Kidney epithelial cell (primary cell): Measurements from ENCODE around the gene ZNF774. TPM values are rescaled to one million over a fixed set of nuclear protein-coding genes. Genes with fewer than 3 reads are reported as not detected.
"Not testable (repeated sequence)": the region's sequence is repeated elsewhere in the genome, so short reads cannot be mapped to it uniquely, and the experiment has no call there.

Experiments used
- DNase-seq: peaks from one replicate; pipeline ENCODE4 v3.0.0-alpha.2; 2010; ENCODE audit warnings: low read depth
- H3K27me3 ChIP-seq: 2 replicates; pipeline ENCODE4 v1.6.0; 2011; ENCODE audit warnings: low read length; ENCODE audit not compliant: control insufficient read depth, insufficient read depth
- H3K36me3 ChIP-seq: 2 replicates; pipeline ENCODE4 v1.5.1; 2011; ENCODE audit warnings: low read length; ENCODE audit not compliant: control insufficient read depth, insufficient read depth
- H3K4me3 ChIP-seq: 2 replicates; pipeline ENCODE4 v1.5.1; 2011; ENCODE audit warnings: low read depth, mild to moderate bottlenecking, control low read depth, low read length
- total RNA-seq: library from RNA; depleted of rRNA; stranded (reverse); fragments of >200 nt; gene quantifications from 2 replicates; pipeline ENCODE4 v1.2.3, GENCODE V29; 2015
- TF ChIP-seq, protein P1 (sequence below): IDR thresholded peaks from 2 replicates; pipeline ENCODE4 v1.5.1; 2011; ENCODE audit warnings: mild to moderate bottlenecking, moderate library complexity, low read length, control low read depth, inconsistent platforms; ENCODE audit not compliant: insufficient read depth, poor library complexity, severe bottlenecking

The ZNF774 gene
- total RNA-seq, 1 donor from 2014 or later = 2.0 TPM

DNA sequence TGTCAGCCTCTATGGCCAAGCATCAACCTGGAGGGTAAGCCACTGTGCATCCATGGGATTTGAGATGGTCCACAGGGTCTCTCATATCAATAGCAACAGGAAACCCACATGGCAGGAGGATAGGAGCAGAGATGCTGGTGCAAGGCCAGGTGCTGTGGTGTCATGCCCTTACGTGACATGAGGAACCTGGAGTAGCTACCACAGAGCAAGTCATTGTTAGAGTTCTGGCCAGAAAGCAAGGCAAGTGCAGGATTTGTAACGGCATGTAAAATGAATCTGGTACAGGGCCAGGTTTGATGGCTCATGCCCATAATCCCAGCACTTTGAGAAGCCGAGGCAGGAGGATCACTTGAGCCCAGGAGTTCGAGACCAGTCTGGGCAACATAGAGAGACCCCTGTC, 14.8 kb upstream of the ZNF774 start:
- H3K27me3 ChIP-seq = no peaks in the 10 kb centered on the region
- H3K4me3 ChIP-seq = no peak overlapping the region
- H3K36me3 ChIP-seq = no peaks in the 10 kb centered on the region
- TF ChIP-seq, protein P1, sequence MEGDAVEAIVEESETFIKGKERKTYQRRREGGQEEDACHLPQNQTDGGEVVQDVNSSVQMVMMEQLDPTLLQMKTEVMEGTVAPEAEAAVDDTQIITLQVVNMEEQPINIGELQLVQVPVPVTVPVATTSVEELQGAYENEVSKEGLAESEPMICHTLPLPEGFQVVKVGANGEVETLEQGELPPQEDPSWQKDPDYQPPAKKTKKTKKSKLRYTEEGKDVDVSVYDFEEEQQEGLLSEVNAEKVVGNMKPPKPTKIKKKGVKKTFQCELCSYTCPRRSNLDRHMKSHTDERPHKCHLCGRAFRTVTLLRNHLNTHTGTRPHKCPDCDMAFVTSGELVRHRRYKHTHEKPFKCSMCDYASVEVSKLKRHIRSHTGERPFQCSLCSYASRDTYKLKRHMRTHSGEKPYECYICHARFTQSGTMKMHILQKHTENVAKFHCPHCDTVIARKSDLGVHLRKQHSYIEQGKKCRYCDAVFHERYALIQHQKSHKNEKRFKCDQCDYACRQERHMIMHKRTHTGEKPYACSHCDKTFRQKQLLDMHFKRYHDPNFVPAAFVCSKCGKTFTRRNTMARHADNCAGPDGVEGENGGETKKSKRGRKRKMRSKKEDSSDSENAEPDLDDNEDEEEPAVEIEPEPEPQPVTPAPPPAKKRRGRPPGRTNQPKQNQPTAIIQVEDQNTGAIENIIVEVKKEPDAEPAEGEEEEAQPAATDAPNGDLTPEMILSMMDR = no peak
- no peak for DNase-seq

- no peak for DNase-seq
- no peaks in the 10 kb centered on the region for H3K27me3 ChIP-seq
These were observed 13.6 kb upstream of the ZNF774 start for GRCh38 chr15:90338532-90338931.

GRCh38 chr15:90340345-90340744, 11.7 kb upstream of the ZNF774 start:
- no peak for DNase-seq
- no peaks in the 10 kb centered on the region for H3K36me3 ChIP-seq
- TF ChIP-seq, protein P1 = no peak
- no peaks in the 10 kb centered on the region for H3K27me3 ChIP-seq
- H3K4me3 ChIP-seq = no peak overlapping the region

More at GRCh38 chr15:90338532-90338931, 13.6 kb upstream of the ZNF774 start:
- no peaks in the 10 kb centered on the region for H3K36me3 ChIP-seq
- TF ChIP-seq, protein P1 = no peak
- H3K4me3 ChIP-seq = no peak overlapping the region

GRCh38 chr15:90343302-90343790, 8.7 kb upstream of the ZNF774 start:
- Histone ChIP-seq H3K4me3 (no peak overlapping the region), H3K27me3 (no peaks in the 10 kb centered on the region), H3K36me3 (no peaks in the 10 kb centered on the region)
- DNase-seq = no peak
- TF ChIP-seq, protein P1 = no peak

GRCh38 chr15:90344662-90345061, 7.4 kb upstream of the ZNF774 start:
- Histone ChIP-seq H3K36me3 (no peaks in the 10 kb centered on the region), H3K4me3 (no peak overlapping the region), H3K27me3 (no peaks in the 10 kb centered on the region)
- DNase-seq = no peak
- TF ChIP-seq, protein P1 = no peak

DNA sequence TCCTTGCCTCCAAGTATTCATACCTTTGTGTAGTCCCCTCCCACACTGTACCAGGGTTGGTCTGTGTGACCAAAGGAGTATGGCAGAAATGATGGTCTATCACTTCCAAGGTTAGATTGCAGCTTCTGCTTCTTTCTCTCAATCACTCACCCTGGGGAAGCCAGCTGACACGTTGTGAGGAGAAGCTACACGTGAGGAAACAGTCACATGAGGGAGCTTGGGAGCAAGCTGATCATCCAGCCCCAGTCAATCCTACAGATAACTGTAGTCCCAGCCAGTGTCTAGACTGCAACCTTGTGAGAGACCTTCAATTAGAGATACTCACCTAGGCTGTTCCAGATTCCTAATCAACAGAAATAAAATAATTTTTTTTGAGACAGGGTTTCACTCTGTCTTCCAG, 6.2 kb upstream of the ZNF774 start:
- TF ChIP-seq, protein P1 = no peak
- Histone ChIP-seq H3K36me3 (no peaks in the 10 kb centered on the region), H3K4me3 (no peak overlapping the region), H3K27me3 (no peaks in the 10 kb centered on the region)
- no peak for DNase-seq

- not testable (repeated sequence) for H3K4me3 ChIP-seq, H3K36me3 ChIP-seq, H3K27me3 ChIP-seq, DNase-seq
These were observed 4.5 kb upstream of the ZNF774 start for GRCh38 chr15:90347431-90348065.
